Panc1 (cell line): Measurements from ENCODE around the gene FAM13B. TPM values are rescaled to one million over a fixed set of nuclear protein-coding genes. Genes with fewer than 3 reads are reported as not detected.

Experiments
- ATAC-seq: fragments of 200-7000 bp; cut with Tn5 transposase; 2 replicates; pipeline ENCODE4 v1.9.1; 2020; ENCODE audit warnings: mild to moderate bottlenecking, moderate library complexity
- BruUV-seq: library from RNA; stranded (reverse); fragments of 400-500 nt; replicated peaks from 2 replicates; lab custom pipeline; 2021; lab: Mats Ljungman, UMichigan
- CTCF ChIA-PET: fragments of 300-600 bp; sonication (Branson Sonifier 250); formaldehyde crosslinking; loops from one replicate; lab custom pipeline; 2022; ENCODE audit warnings: antibody characterized with exemption; lab: Charles Lee
- POLR2A ChIA-PET: fragments of 300-600 bp; sonication (Branson Sonifier 250); formaldehyde crosslinking; loops from one replicate; lab custom pipeline; 2022; ENCODE audit warnings: antibody characterized with exemption; lab: Charles Lee
- DNase-seq: peaks from one replicate; pipeline ENCODE4 v3.0.0-alpha.2; 2010; ENCODE audit warnings: low read depth, low spot score
- H3K27ac ChIP-seq: 2 replicates; pipeline ENCODE4 v1.5.1; 2011; ENCODE audit warnings: mild to moderate bottlenecking, low read length, inconsistent platforms
- H3K27me3 ChIP-seq: fragments of 200-500 bp; sonication (Bioruptor generic); 2 replicates; pipeline ENCODE4 v1.6.0; 2014; ENCODE audit warnings: low read length, inconsistent platforms; ENCODE audit not compliant: control insufficient read depth, insufficient read depth
- H3K36me3 ChIP-seq: fragments of 200-500 bp; sonication (Bioruptor generic); 2 replicates; pipeline ENCODE4 v1.5.1; 2014; ENCODE audit warnings: inconsistent platforms, mild to moderate bottlenecking, low read length, moderate library complexity; ENCODE audit not compliant: control insufficient read depth, insufficient read depth
- H3K4me1 ChIP-seq: 2 replicates; pipeline ENCODE4 v1.5.1; 2011; ENCODE audit warnings: inconsistent platforms, mild to moderate bottlenecking, low read length, moderate library complexity; ENCODE audit not compliant: control insufficient read depth, insufficient read depth
- H3K4me3 ChIP-seq, 2 experiments: 2 replicates each; pipeline ENCODE4 v1.5.1; 2011 to 2012; ENCODE audit warnings: low read depth in 2 of 2, low read length in 2 of 2, mild to moderate bottlenecking in 2 of 2, inconsistent platforms in 1 of 2, moderate library complexity in 1 of 2
- H3K9me3 ChIP-seq: fragments of 200-500 bp; sonication (Bioruptor generic); 2 replicates; pipeline ENCODE4 v1.5.1; 2014; ENCODE audit warnings: low read depth, mild to moderate bottlenecking, inconsistent platforms, low read length, moderate library complexity; ENCODE audit not compliant: control insufficient read depth, insufficient read depth
- CTCF ChIP-seq: fragments of 450-650 bp; IDR thresholded peaks from 2 replicates; pipeline ENCODE4 v1.5.1; 2017; ENCODE audit warnings: mild to moderate bottlenecking
- POLR2AphosphoS5 ChIP-seq: IDR thresholded peaks from 2 replicates; pipeline ENCODE4 v1.6.1; 2012; ENCODE audit warnings: mild to moderate bottlenecking, low read depth, low read length, moderate library complexity
- REST ChIP-seq, 2 experiments: IDR thresholded peaks; 2 replicates each; pipeline ENCODE4 v1.6.1; 2011 to 2012; ENCODE audit warnings: low read depth in 2 of 2, control low read depth in 1 of 2, low read length in 1 of 2, mild to moderate bottlenecking in 1 of 2, moderate library complexity in 1 of 2; ENCODE audit not compliant: insufficient read depth in 1 of 2
- SIN3A ChIP-seq: IDR thresholded peaks from 2 replicates; pipeline ENCODE4 v1.6.1; 2012; ENCODE audit warnings: low read depth, mild to moderate bottlenecking, low read length, moderate library complexity, borderline replicate concordance; ENCODE audit not compliant: insufficient read depth
- TCF7L2 ChIP-seq: IDR thresholded peaks from 2 replicates; pipeline ENCODE4 v1.6.1; 2011; ENCODE audit warnings: mild to moderate bottlenecking, low read depth, low read length, inconsistent platforms
- in situ Hi-C: cut with HindIII; loops from 2 replicates; pipeline ENCODE4 v1.10.0; 2016; ENCODE audit warnings: low sequenced_read_pairs, low pct_unique_long_range_greater_than_20kb
- intact Hi-C: fragments of 100-400 bp; cut with micrococcal nuclease; formaldehyde crosslinking; loops from one replicate; pipeline ENCODE4 v1.10.0; 2022; ENCODE audit not compliant: unreplicated experiment
- total RNA-seq: library from RNA; stranded (reverse); gene quantifications from one replicate; pipeline ENCODE4 v1.2.1, GENCODE V29; 2021; ENCODE audit not compliant: unreplicated experiment

The FAM13B gene
- total RNA-seq, 1 experiment from 2014 or later = 34.9 TPM

- POLR2A ChIA-PET = no interaction called here
- intact Hi-C loops = no loop called here
- DNase-seq = no peak
Observed at GRCh38 chr5:138032028-138032571, 779 bp downstream of the FAM13B start.

GRCh38 chr5:138029944-138030343 is 2.9 kb downstream of the FAM13B start:
- intact Hi-C loops (no loop called here), in situ Hi-C loops (no loop called here)
- no peaks in the 10 kb centered on the region for H3K9me3 ChIP-seq
- DNase-seq (no peak), ATAC-seq (no peak)
- no peak overlapping the region for H3K4me3 ChIP-seq
- no TSS peak for BruUV-seq
- no peak for TF ChIP-seq TCF7L2
- no peak for TF ChIP-seq CTCF
- no peak for TF ChIP-seq REST (IDR thresholded peaks at IDR 0.05; ENCODE audit: insufficient read depth in 1 of 2, low read depth in 2 of 2, low read length in 1 of 2)
- no peak for TF ChIP-seq POLR2AphosphoS5
- no peak for TF ChIP-seq SIN3A
- CTCF ChIA-PET = no interaction called here
- H3K27ac ChIP-seq = no peak overlapping the region
- no peaks in the 10 kb centered on the region; the same call in 1 of the 2 replicates for H3K36me3 ChIP-seq
- POLR2A ChIA-PET = no interaction called here
- H3K4me1 ChIP-seq = peaks cover 20% of the 10 kb centered on the region
- H3K27me3 ChIP-seq = no peaks in the 10 kb centered on the region

More at GRCh38 chr5:138032028-138032571, 779 bp downstream of the FAM13B start:
- no peaks in the 10 kb centered on the region for H3K27me3 ChIP-seq
- in situ Hi-C loops = no loop called here
- CTCF ChIA-PET = no interaction called here
- peaks cover 27% of the 10 kb centered on the region for H3K4me1 ChIP-seq
- no peaks in the 10 kb centered on the region for H3K9me3 ChIP-seq
- H3K27ac ChIP-seq = peak overlapping the region; percentile 86
- ATAC-seq = peak; percentile 46
- no TSS peak for BruUV-seq
- no peaks in the 10 kb centered on the region; the same call in 1 of the 2 replicates for H3K36me3 ChIP-seq
- H3K4me3 ChIP-seq = peak overlapping the region; percentile 90
- TF ChIP-seq REST (IDR thresholded peaks at IDR 0.05; ENCODE audit: insufficient read depth in 1 of 2, low read depth in 2 of 2, low read length in 1 of 2) = no peak
- no peak for TF ChIP-seq TCF7L2
- no peak for TF ChIP-seq SIN3A
- TF ChIP-seq POLR2AphosphoS5 = no peak
- TF ChIP-seq CTCF = no peak
